ENCODE measurements around the gene TMEM134.

DNA sequence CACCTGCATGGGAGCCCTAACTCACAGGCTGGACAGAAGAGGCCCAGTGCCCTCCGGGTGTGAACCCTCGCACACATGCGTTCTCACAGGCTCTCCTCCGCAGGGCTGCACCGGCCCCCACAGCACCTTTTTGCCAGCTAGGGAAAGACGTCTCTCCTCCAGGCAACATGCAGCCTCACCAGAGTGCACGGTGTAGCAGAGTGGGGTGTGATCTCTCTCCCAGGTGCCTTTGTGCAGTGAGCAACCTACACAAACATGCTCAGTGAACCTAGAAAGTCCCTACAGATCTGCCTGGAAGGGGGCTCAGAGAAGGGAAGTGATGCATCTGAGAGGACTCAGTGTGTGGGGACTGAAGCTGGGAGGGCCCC, 57.3 kb downstream of the TMEM134 start:
- no peak for TF ChIP-seq POLR2A (IDR thresholded peaks at IDR 0.05)
- no peak for TF ChIP-seq CTCF (IDR thresholded peaks at IDR 0.05)

Data from Peyer's patch (tissue), 4 donors.